ENCODE data around the gene PROM1.

Gene PROM1, protein sequence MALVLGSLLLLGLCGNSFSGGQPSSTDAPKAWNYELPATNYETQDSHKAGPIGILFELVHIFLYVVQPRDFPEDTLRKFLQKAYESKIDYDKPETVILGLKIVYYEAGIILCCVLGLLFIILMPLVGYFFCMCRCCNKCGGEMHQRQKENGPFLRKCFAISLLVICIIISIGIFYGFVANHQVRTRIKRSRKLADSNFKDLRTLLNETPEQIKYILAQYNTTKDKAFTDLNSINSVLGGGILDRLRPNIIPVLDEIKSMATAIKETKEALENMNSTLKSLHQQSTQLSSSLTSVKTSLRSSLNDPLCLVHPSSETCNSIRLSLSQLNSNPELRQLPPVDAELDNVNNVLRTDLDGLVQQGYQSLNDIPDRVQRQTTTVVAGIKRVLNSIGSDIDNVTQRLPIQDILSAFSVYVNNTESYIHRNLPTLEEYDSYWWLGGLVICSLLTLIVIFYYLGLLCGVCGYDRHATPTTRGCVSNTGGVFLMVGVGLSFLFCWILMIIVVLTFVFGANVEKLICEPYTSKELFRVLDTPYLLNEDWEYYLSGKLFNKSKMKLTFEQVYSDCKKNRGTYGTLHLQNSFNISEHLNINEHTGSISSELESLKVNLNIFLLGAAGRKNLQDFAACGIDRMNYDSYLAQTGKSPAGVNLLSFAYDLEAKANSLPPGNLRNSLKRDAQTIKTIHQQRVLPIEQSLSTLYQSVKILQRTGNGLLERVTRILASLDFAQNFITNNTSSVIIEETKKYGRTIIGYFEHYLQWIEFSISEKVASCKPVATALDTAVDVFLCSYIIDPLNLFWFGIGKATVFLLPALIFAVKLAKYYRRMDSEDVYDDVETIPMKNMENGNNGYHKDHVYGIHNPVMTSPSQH

GRCh38 chr4:16083241-16084191 is at the start of gene PROM1:
Gene PROM1 (minus strand): TSS chr4:16084023. CDS start chr4:16075906, 8,117 bp downstream.
- no peak for DNase-seq (ENCODE audit: low read depth)

DNA sequence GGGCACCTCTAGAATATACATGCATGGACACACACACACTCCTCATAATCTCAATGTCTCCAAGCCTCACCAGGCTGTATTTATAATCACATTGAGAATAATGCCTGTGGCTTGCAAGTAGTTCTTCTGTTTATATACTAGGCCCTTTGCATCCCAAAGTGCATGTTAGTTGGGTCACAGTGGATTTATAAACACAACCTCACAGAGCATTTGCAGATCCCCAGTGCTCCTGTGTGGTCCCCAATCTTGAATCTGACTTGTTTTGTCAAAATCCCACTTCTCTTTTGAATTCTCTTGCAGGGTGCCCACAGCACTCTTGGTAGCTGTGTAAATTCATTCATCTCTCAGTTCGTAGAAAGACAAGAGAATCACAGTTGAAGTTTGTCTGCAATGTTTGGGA is 49.6 kb upstream of the PROM1 start:
- no peak for DNase-seq (ENCODE audit: low read depth)

- DNase-seq (ENCODE audit: low read depth) = no peak
Measured at GRCh38 chr4:16131293-16131692, 47.5 kb upstream of the PROM1 start.

- no peak for DNase-seq (ENCODE audit: low read depth)
Measured at GRCh38 chr4:16129336-16129735, 45.5 kb upstream of the PROM1 start.

DNA sequence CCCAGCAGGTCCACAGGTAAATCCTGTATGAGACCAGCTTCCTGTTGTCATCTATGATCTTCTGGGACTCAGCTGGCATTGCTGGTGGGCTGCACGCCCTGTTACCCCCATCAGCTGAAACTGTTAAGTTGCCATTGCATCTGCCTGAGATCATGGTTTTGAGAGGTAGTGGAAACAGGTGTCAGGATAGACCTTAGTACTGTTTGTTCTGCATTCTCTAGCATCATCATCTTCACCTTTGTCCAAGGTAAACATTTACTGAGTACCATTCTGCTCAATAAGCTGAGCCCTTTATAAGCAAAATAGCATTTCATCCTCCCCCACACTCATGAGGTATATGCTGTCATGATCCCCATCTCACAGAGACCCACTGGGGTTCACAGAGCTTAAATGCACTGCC is 42.9 kb upstream of the PROM1 start:
- no peak for DNase-seq (ENCODE audit: low read depth)

GRCh38 chr4:16125571-16126445 is 42.0 kb upstream of the PROM1 start:
- DNase-seq (ENCODE audit: low read depth) = no peak

GRCh38 chr4:16124232-16124631 is 40.4 kb upstream of the PROM1 start:
- DNase-seq (ENCODE audit: low read depth) = no peak

GRCh38 chr4:16123356-16124084 is 39.7 kb upstream of the PROM1 start:
- no peak for DNase-seq (ENCODE audit: low read depth)

GRCh38 chr4:16122784-16123183 is 39.0 kb upstream of the PROM1 start:
- no peak for DNase-seq (ENCODE audit: low read depth)

DNA sequence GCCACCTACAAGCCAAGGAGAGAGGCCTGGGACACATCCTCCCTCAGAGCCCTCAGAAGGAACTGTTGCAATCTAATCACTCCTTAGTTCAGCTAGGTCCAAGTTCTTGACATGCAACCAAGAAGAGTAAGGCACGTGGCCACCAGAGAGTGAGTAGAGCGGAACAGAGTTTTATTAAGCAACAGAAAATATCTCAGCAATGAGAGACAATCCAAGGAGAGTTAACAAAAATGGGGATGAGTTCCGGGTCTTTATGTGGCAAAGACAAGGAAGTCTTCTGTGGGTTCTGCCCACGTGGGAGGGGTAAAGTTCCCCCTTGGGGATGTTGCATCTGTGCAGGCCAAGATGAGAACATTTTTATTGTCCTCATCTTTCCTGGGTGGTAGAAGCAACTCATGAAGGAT is 38.5 kb upstream of the PROM1 start:
- no peak for DNase-seq (ENCODE audit: low read depth)

GRCh38 chr4:16120720-16121119 is 36.9 kb upstream of the PROM1 start:
- no peak for DNase-seq (ENCODE audit: low read depth)

GRCh38 chr4:16119981-16120380 is 36.2 kb upstream of the PROM1 start:
- no peak for DNase-seq (ENCODE audit: low read depth)

DNA sequence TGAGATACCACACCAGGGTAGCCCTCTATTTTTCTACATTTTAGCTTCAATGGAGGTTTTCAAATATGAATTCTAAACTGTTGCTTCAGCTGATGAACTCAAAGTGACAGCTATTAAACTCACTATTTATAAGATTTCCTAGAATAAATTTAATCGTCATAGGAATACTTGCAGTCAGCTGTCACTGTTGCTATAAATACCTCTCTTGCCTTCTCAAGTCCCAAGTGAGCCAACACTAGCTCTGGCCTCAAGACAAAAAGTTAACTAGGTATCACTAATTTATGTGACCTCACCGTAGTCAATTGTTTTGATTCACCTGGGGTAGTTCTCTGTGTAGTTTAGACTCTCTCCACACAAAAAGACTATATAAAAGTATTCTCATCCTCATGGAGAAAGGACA is 34.3 kb upstream of the PROM1 start:
- DNase-seq (ENCODE audit: low read depth) = no peak

GRCh38 chr4:16117164-16117563 is 33.3 kb upstream of the PROM1 start:
- no peak for DNase-seq (ENCODE audit: low read depth)

- no peak for DNase-seq (ENCODE audit: low read depth)
Measured at GRCh38 chr4:16116493-16116990, 32.7 kb upstream of the PROM1 start.

GRCh38 chr4:16116019-16116418 is 32.2 kb upstream of the PROM1 start:
- DNase-seq (ENCODE audit: low read depth) = no peak

GRCh38 chr4:16114546-16114945 is 30.7 kb upstream of the PROM1 start:
- no peak for DNase-seq (ENCODE audit: low read depth)

DNA sequence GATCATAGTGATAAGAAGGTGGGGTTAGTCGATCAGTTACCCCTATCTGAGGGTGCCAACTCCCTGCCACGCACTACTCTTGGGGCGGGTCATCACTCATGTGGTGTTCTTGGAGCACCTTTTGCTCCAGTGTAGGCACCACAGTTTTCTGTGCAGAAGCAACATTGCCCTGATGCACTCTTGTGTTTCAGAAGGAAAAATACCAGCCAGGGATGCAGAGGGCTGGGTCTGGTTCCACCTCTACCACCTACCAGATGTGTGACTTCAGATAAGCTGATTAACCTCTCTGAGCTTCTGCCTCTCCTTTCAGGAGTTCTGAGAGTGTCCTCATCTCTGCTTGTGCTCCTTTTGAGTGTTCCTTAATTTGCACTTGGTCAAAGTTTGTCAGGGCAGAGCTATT is 29.9 kb upstream of the PROM1 start:
- DNase-seq (ENCODE audit: low read depth) = no peak

DNA sequence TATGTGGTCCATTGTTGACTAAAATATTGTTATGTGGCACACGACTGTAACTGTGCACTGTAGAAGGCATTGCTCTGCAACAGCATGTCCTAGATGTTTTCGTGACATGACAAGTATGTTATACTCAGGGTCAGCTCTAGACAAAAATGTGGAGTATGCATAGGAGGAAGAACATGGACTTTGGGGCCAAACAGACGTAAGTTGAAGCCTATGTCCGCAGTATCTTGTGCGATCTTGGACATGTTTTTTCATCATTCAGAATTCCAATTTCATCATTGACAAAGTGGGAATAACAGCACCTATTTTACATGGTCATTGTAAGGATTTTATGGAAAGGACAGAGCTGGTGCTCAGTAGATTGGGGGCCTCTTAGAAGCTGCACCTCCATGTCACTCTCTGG is 27.7 kb upstream of the PROM1 start:
- no peak for DNase-seq (ENCODE audit: low read depth)

DNA sequence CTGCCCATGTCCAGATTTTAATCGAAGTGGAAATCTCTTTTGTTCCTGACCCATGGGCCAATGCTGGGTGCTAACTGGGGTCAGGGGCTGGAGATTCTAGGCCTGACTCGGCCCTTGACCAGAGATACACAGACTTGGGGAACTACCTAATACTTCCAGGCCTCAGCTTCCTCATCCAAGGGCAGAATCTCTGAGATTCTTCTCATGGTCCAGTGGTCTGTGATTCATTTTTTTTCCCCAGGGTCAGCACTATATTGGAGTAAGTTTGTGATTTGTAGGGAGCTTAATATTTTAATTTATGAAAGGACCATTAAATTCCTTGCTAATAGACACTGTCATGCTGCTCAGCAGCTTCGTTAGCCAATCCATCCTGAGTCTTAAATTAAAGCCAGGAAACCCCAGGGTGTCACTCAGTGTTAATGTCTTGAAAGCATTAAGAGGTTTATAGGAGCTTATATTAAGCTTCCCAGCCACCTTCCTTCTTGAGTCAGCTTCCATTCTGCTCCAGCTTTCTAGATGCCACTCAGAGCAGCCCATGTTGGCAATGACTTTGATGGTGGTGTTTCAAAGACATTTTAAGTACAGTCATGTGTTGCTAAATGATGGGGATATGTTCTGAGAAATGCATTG is 27.0 kb upstream of the PROM1 start:
- no peak for DNase-seq (ENCODE audit: low read depth)

Data from T-helper 22 cell (primary cell).